ENCODE data around the gene ZCWPW1.
"Not testable (repeated sequence)": the region's sequence is repeated elsewhere in the genome, so short reads cannot be mapped to it uniquely, and the experiment has no call there.

ZCWPW1 gene

DNA sequence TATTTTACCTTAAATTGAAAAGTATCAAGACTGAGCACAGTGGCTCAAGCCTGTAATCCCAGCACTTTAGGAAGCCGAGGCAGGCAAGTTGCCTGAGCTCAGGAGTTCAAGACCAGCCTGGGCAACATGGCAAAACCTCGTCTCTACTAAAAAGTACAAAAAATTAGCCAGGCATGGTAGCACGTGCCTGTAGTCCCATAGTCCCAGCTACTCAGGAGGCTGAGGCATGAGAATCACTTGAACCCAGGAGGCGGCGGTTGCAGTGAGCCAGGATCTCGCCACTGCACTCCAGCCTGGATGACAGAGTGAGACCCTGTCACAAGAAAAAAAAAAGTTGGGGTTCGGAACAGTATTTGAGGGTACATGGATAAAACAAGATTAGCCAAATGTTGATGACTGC is 10.7 kb upstream of the ZCWPW1 start:
- H3K27me3 ChIP-seq (replicated peaks; ENCODE audit: control insufficient read depth, insufficient read depth, low read length, poor library complexity, severe bottlenecking); H3K9me3 ChIP-seq (ENCODE audit: control insufficient read depth, low read length); H3K27ac ChIP-seq (ENCODE audit: insufficient read depth, low read length, poor library complexity, severe bottlenecking); H3K36me3 ChIP-seq (ENCODE audit: control insufficient read depth, insufficient read depth, low read length); DNase-seq; H3K4me3 ChIP-seq (ENCODE audit: insufficient read depth, low read depth, low read length, poor library complexity, severe bottlenecking): not testable (repeated sequence)
- peaks cover 16% of the 10 kb centered on the region for H3K4me1 ChIP-seq (ENCODE audit: control insufficient read depth, insufficient read depth, low read length, poor library complexity, severe bottlenecking)

DNA sequence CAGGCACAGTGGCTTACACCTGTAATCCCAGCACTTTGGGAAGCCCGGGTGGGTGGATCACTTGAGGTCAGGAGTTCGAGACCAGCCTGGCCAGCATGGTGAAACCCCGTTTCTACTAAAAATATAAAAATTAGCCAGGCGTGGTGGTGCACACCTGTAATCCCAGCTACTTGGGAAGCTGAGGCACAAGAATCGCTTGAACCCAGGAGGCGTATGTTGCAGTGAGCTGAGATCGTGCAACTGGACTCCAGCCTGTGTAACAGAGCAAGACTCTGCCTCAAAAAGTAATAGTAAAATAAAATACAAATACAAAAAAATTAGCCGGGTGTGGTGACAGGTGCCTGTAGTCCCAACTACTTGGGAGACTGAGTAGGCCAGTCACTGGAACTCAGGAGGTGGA is 10.2 kb upstream of the ZCWPW1 start:
- not testable (repeated sequence) for H3K4me3 ChIP-seq (ENCODE audit: insufficient read depth, low read depth, low read length, poor library complexity, severe bottlenecking); H3K36me3 ChIP-seq (ENCODE audit: control insufficient read depth, insufficient read depth, low read length); H3K9me3 ChIP-seq (ENCODE audit: control insufficient read depth, low read length); H3K27ac ChIP-seq (ENCODE audit: insufficient read depth, low read length, poor library complexity, severe bottlenecking); H3K27me3 ChIP-seq (replicated peaks; ENCODE audit: control insufficient read depth, insufficient read depth, low read length, poor library complexity, severe bottlenecking); DNase-seq
- peaks cover 17% of the 10 kb centered on the region for H3K4me1 ChIP-seq (ENCODE audit: control insufficient read depth, insufficient read depth, low read length, poor library complexity, severe bottlenecking)

- DNase-seq: no peak
- peaks cover 14% of the 10 kb centered on the region for H3K36me3 ChIP-seq (ENCODE audit: control insufficient read depth, insufficient read depth, low read length)
- peaks cover 17% of the 10 kb centered on the region for H3K4me1 ChIP-seq (ENCODE audit: control insufficient read depth, insufficient read depth, low read length, poor library complexity, severe bottlenecking)
- no peak overlapping the region for H3K4me3 ChIP-seq (ENCODE audit: insufficient read depth, low read depth, low read length, poor library complexity, severe bottlenecking)
- H3K27ac ChIP-seq (ENCODE audit: insufficient read depth, low read length, poor library complexity, severe bottlenecking): no peak overlapping the region
- H3K9me3 ChIP-seq (ENCODE audit: control insufficient read depth, low read length): no peaks in the 10 kb centered on the region
- H3K27me3 ChIP-seq (replicated peaks; ENCODE audit: control insufficient read depth, insufficient read depth, low read length, poor library complexity, severe bottlenecking): no peaks in the 10 kb centered on the region
These were observed 9.7 kb upstream of the ZCWPW1 start for GRCh38 chr7:100438172-100438571.

DNA sequence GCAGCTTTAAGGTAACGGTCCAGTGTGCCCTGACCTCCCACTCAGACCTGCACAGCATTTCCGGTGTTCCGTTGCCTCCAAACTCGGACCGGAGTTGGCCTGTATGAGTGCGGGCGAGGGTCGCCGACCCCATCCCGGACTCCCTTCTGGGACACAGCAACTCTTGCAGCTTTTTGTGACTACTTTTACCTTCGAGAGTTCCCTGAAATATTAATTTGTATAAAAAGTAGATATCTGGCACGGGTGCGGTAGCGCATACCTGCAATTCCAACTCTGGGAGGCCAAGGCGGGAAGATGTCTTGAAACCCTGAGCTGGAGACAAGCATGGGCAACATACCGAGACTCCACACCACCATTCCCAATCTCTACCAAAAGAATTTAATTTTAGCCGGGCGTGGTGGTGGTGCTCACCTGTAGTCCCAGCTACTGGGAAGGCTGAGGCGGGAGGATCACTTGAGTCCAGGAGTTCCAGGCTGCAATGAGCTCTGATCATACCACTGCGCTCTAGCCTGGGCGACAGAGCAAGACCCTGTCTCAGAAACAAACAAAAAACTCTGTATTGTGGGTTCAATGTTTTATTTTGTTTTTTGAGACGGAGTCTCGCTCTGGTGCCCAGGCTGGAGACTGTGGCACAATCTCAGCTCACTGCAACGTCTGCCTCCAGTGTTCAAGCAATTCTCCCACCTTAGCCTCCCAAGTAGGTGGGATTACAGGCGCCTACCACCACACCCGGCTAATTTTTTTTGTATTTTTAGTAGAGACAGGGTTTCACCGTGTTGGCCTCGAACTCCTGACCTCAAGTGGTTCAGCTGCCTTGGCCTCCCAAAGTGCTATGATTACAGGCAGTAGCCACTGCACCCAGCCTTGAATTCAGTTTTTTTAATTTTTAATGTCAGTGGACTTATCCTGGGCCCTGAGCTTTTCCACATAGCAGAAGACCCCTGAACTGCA is 8.9 kb upstream of the ZCWPW1 start:
- no peak overlapping the region for H3K4me3 ChIP-seq (ENCODE audit: insufficient read depth, low read depth, low read length, poor library complexity, severe bottlenecking)
- H3K36me3 ChIP-seq (ENCODE audit: control insufficient read depth, insufficient read depth, low read length): peaks cover 18% of the 10 kb centered on the region
- DNase-seq: no peak
- H3K4me1 ChIP-seq (ENCODE audit: control insufficient read depth, insufficient read depth, low read length, poor library complexity, severe bottlenecking): peaks cover 22% of the 10 kb centered on the region
- no peaks in the 10 kb centered on the region for H3K27me3 ChIP-seq (replicated peaks; ENCODE audit: control insufficient read depth, insufficient read depth, low read length, poor library complexity, severe bottlenecking)
- H3K27ac ChIP-seq (ENCODE audit: insufficient read depth, low read length, poor library complexity, severe bottlenecking): no peak overlapping the region
- H3K9me3 ChIP-seq (ENCODE audit: control insufficient read depth, low read length): no peaks in the 10 kb centered on the region

DNA sequence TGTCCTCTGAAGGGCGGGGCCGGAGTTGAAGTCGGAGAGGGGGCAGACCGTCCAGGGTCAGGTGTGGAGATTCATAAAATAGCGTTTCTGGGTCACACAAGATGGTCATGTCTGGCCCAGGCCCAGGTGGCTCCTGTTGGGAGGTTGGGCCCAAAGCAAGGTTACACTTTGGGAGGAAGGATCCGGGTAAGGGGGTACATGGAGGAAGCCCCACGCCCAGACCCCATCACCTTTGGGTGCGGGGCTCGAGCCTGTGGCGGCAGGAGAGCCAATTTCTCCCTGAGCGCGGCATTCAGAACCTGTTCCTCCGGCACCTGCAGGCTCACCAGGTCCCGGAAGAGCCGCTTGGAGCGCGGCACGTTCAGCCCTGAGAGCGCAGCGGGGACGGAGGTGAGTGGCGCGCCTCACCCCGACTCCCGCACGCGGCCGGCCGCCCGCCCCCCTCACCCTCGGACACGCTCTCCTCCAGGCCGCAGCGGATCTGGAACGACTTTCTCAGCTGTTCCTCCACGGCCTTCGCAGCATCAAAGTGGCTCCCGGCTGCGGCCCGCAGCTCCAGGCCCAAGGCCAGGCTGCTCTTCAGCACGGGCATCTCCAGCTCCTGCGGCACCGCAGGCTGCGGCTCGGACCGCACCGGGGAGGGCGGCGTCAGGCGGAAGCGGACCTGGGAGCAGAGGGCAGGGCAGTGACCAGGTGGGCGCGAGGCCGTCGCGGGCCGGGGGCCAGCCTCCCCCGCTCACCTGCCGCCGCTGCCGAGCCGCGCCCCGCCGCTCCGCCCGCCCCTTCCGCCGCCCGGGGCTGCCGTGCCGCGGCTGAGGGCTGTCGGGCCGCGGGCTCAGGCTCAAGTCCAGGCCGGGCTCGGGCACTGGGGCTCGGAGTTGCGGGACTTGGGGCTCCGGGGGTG is 7.2 kb upstream of the ZCWPW1 start:
- Histone ChIP-seq H3K27me3 (replicated peaks; ENCODE audit: control insufficient read depth, insufficient read depth, low read length, poor library complexity, severe bottlenecking) (no peaks in the 10 kb centered on the region), H3K27ac (ENCODE audit: insufficient read depth, low read length, poor library complexity, severe bottlenecking) (peak overlapping the region; percentile 95), H3K4me1 (ENCODE audit: control insufficient read depth, insufficient read depth, low read length, poor library complexity, severe bottlenecking) (peaks cover 33% of the 10 kb centered on the region), H3K4me3 (ENCODE audit: insufficient read depth, low read depth, low read length, poor library complexity, severe bottlenecking) (peak overlapping the region; percentile 95), H3K9me3 (ENCODE audit: control insufficient read depth, low read length) (no peaks in the 10 kb centered on the region), H3K36me3 (ENCODE audit: control insufficient read depth, insufficient read depth, low read length) (peaks cover 21% of the 10 kb centered on the region)
- peak; percentile 15 to 32 (median 27) for DNase-seq

GRCh38 chr7:100434297-100435144 is 6.0 kb upstream of the ZCWPW1 start:
- Histone ChIP-seq H3K9me3 (ENCODE audit: control insufficient read depth, low read length) (no peaks in the 10 kb centered on the region), H3K27me3 (replicated peaks; ENCODE audit: control insufficient read depth, insufficient read depth, low read length, poor library complexity, severe bottlenecking) (no peaks in the 10 kb centered on the region), H3K4me3 (ENCODE audit: insufficient read depth, low read depth, low read length, poor library complexity, severe bottlenecking) (peak overlapping the region; percentile 95), H3K36me3 (ENCODE audit: control insufficient read depth, insufficient read depth, low read length) (peaks cover 21% of the 10 kb centered on the region), H3K27ac (ENCODE audit: insufficient read depth, low read length, poor library complexity, severe bottlenecking) (peak overlapping the region; percentile 95), H3K4me1 (ENCODE audit: control insufficient read depth, insufficient read depth, low read length, poor library complexity, severe bottlenecking) (peaks cover 37% of the 10 kb centered on the region)
- DNase-seq: no peak

GRCh38 chr7:100433592-100434296 is 5.2 kb upstream of the ZCWPW1 start:
- Histone ChIP-seq H3K4me3 (ENCODE audit: insufficient read depth, low read depth, low read length, poor library complexity, severe bottlenecking) (no peak overlapping the region), H3K27ac (ENCODE audit: insufficient read depth, low read length, poor library complexity, severe bottlenecking) (no peak overlapping the region), H3K9me3 (ENCODE audit: control insufficient read depth, low read length) (no peaks in the 10 kb centered on the region), H3K4me1 (ENCODE audit: control insufficient read depth, insufficient read depth, low read length, poor library complexity, severe bottlenecking) (peaks cover 37% of the 10 kb centered on the region), H3K27me3 (replicated peaks; ENCODE audit: control insufficient read depth, insufficient read depth, low read length, poor library complexity, severe bottlenecking) (no peaks in the 10 kb centered on the region), H3K36me3 (ENCODE audit: control insufficient read depth, insufficient read depth, low read length) (peaks cover 21% of the 10 kb centered on the region)
- DNase-seq: no peak

GRCh38 chr7:100433276-100433591 is 4.7 kb upstream of the ZCWPW1 start:
- Histone ChIP-seq H3K27ac (ENCODE audit: insufficient read depth, low read length, poor library complexity, severe bottlenecking) (no peak overlapping the region), H3K9me3 (ENCODE audit: control insufficient read depth, low read length) (no peaks in the 10 kb centered on the region), H3K27me3 (replicated peaks; ENCODE audit: control insufficient read depth, insufficient read depth, low read length, poor library complexity, severe bottlenecking) (no peaks in the 10 kb centered on the region), H3K36me3 (ENCODE audit: control insufficient read depth, insufficient read depth, low read length) (peaks cover 21% of the 10 kb centered on the region), H3K4me3 (ENCODE audit: insufficient read depth, low read depth, low read length, poor library complexity, severe bottlenecking) (no peak overlapping the region), H3K4me1 (ENCODE audit: control insufficient read depth, insufficient read depth, low read length, poor library complexity, severe bottlenecking) (peaks cover 37% of the 10 kb centered on the region)
- no peak for DNase-seq

DNA sequence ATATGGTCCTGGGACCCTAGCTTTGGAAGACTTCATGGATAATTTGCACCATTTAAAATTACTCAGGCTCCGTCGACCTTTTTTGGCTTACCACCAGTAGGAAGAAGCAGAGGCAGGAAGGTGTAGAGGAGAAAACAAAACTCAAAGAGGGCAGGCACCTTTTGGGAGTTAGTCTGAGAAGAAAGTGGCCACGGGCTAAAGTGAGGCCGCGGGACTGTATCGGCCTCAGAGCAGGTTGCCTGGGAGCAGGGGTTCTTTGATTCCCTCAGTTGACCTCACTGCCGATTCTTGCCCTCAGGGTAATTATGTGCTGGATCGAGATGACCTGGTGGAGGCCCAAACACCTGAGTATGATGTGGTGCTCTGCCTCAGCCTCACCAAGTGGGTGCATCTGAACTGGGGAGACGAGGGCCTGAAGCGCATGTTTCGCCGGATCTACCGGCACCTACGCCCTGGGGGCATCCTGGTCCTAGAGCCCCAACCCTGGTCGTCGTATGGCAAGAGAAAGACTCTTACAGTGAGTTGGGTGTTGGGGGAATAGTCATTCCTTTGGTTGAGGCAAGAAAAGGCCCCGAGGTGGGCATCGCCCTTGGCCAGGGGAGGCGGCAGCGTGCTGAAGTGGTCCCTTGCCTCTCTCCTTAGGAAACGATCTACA is 4.2 kb upstream of the ZCWPW1 start:
- no peaks in the 10 kb centered on the region for H3K9me3 ChIP-seq (ENCODE audit: control insufficient read depth, low read length)
- H3K4me3 ChIP-seq (ENCODE audit: insufficient read depth, low read depth, low read length, poor library complexity, severe bottlenecking): no peak overlapping the region
- H3K36me3 ChIP-seq (ENCODE audit: control insufficient read depth, insufficient read depth, low read length): peaks cover 21% of the 10 kb centered on the region
- H3K4me1 ChIP-seq (ENCODE audit: control insufficient read depth, insufficient read depth, low read length, poor library complexity, severe bottlenecking): peaks cover 37% of the 10 kb centered on the region
- no peak for DNase-seq
- H3K27ac ChIP-seq (ENCODE audit: insufficient read depth, low read length, poor library complexity, severe bottlenecking): no peak overlapping the region
- no peaks in the 10 kb centered on the region for H3K27me3 ChIP-seq (replicated peaks; ENCODE audit: control insufficient read depth, insufficient read depth, low read length, poor library complexity, severe bottlenecking)
